Activated CD4-positive, CD25-positive, alpha-beta regulatory T cell (primary cell): Measurements from ENCODE around the gene ARVCF.
A peak's percentile ranks its signal among the peaks of the same experiment; 100 is the strongest.

Source experiments
- DNase-seq, 4 experiments: peaks; one replicate each; lab custom pipeline; 2025; lab: John Stamatoyannopoulos, UW

The ARVCF gene

DNA sequence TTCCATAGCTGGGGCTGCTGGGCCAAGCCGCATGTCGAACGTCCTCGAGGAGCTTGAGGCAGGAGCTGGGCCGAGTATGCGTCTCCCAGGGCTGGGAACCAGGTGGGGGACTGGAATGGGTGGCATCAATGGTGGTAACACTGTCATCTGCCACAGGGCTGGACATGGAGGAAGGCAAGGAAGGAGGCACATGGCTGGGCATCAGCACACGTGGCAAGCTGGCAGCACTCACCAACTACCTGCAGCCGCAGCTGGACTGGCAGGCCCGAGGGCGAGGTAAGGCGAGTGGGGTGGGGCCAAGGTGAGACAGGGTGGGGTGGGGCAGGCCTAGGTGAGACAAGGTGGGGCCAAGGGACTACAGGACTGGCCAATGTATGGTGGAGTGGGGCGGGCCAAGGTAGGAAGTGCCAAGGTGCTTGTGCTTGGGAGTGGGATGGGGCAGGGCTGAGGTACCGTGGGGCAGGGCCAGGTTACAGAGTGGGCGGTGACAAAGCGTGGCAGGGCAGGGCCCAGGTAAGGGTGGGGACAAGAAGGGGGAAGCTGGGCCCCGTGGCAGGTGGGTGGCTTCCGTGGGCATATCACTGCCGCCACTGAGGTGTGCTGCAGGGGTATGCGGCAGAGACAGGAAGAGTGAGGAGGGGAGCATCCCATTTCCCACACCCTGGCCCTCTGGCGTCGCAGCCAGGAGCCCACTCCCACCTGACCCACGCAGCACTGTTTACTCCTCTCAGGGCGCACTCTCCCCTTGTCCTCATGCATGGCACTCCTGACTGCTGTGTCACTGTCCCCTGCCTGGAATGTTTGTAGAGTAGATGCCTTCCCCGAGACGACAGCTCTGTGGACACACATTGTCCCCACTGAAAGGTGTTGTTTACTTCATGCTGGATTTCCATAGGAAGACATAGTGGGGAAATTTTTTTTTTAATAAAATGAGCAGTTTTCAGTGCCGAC lies 36.0 kb upstream of the ARVCF start:
- DNase-seq: no peak

GRCh38 chr22:20051927-20052308 lies 35.3 kb upstream of the ARVCF start:
- no peak for DNase-seq

DNA sequence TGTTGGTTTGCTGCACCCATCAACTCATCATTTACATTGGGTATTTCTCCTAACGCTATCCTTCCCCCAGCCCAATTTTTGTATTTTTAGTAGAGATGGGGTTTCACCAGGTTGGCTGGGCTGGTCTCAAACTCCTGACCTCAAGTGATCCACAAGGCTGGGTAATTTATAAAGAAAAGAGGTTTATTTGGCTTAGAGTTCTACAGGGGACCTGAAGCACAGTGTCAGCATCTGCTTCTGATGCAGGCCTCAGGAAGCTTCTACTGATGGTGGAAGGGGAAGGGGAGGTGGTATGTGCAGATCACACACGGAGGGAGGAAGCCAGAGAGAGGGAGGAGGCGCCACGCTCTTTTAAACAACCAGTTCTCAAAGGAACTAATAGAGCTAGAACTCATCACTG lies 30.1 kb upstream of the ARVCF start:
- DNase-seq: no peak

DNA sequence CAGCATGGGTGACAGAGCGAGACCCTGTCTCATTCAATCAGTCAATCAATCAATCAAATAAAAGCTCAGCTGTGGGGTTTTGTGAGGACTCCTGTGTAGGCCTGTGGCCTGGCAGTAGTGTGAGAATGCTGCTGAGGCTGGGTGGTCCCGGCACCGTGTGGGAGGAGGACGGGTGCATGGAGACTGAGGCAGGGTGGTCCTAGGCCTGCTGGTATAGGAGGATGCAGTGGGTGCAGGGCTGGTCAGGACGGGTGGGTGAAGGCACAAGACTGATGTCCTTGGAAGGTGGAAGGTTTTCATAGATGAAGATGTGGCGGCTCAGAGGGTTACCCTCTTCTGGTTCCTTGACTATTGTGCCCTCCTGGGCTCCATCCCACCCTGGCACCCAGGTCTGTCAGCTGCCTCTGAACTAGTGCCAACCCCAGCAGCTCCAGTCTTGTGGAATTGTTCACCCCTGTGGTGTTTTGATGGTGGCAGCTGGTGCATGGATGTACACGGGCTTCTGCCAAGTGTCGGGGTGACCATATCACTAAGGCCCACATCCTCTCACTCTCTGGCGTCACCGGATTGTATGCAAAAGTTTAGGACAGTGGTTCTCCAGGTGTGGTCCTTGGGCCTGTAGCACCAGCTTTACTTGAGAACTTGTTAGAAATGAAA lies 28.0 kb upstream of the ARVCF start:
- DNase-seq: no peak

GRCh38 chr22:20043997-20044342 lies 27.3 kb upstream of the ARVCF start:
- no peak for DNase-seq

DNA sequence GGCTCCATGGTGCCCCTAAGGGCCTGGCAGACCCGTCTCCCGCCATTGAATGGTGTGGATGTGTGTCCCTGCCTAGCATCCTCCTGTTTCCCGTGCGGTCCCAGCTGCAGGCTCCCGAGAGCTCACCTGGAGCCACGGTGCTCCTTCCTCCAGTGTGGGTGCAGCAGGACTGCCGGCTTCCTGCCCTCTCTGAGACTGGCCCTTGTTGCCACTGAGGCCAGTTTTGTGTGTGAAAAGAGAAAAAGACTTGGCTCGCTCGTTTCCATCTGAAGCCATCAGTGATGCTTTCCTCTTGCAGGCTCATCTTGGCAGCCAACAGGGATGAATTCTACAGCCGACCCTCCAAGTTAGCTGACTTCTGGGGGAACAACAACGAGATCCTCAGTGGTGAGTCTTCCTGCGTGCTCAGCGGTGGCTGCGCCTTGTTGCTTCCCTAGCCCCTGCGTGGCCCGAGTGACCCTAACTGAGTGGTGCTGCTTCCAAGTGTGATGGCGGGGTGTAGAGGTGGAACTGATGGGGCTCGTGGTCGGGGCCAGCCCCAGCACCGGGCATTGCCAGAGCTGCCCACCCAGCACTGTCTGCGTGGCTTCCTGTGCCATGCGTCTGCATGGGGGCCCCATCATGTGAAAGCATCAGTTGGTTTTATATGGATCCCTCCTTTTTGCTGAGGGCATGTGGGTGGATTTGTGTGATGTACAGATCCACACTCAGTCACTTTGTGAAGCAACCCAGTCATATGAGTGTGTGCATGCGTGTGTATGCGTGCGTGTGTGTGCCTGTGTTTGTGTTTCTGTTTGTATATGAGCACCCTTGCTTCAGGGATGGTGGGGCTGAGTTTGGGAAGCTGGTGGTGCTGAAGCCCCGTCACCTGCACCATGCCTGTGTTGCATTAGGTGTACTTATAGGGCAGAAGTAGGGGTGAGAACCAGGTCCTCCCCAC lies 26.7 kb upstream of the ARVCF start:
- DNase-seq: no peak

GRCh38 chr22:20040327-20041200 lies 23.9 kb upstream of the ARVCF start:
- DNase-seq: no peak

DNA sequence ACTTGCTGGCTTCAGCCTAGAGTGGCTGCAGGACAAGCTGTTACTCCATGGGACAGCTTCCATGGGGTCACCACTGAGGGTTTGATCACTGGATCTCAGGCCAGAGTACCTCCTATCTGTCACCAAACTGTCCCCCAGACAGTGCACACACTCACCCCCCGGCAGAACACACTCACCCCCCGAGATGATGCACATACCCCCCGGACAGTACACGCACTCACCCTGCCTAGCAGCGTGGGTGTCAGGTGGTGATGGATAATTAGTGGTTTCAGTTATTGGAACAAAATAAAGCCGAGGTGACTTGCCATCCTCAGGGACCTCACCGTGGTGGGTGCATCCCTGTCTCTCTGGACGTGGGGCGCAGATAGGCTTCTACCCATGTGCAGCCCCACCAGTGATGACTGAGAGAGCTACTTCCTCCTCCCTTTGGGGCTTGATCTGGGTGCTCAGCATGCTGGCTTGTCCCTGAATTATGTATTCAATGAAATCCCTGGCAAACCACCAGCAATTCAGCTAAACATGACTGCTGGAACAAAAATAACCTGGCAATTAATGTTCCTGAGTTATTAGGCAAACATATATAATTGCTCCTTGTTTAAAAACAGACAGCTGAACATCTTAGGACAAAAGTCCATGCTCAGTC lies 23.2 kb upstream of the ARVCF start:
- no peak for DNase-seq

- no peak for DNase-seq
Observed at GRCh38 chr22:20038574-20038973, 22.0 kb upstream of the ARVCF start.

DNA sequence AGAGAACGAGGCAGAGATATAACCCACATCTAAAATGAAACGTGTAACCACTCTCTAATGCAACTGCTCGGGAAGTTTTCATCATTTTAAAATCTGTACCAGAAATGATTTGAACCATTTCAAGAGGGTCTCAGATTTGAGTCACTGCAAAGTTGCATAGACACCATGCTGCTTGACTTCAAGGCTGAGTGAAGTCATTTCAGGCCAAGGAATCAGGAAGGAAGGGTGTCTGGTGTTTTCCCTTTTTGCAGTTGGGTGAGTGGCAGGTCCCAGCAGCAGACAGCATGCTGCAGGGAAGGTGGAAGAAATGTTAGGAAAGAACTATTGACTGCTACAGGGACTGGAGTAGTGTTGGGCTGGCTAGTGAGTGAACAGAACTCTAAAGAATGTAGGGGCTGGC lies 20.8 kb upstream of the ARVCF start:
- DNase-seq: no peak

GRCh38 chr22:20036535-20037392 lies 20.1 kb upstream of the ARVCF start:
- no peak for DNase-seq

DNA sequence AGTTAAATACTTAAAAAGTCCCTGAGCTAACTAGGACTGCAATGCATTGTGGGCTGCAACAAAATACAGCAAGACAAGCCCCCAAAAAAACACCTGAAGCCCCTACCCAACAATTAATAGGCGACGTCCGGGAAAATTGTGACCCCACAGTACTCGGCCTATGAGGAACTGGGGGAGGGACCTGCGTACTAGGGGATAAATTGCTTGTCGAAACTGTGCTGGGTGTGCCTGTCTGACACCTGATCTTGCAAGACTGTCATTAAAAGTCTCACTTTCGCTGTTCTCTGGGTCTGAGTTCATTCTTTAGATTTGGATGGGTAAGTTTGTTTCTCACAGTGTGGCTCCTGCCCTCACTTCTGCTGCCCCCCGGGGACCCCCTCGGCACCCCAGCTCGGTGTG lies 19.5 kb upstream of the ARVCF start:
- no peak for DNase-seq

DNA sequence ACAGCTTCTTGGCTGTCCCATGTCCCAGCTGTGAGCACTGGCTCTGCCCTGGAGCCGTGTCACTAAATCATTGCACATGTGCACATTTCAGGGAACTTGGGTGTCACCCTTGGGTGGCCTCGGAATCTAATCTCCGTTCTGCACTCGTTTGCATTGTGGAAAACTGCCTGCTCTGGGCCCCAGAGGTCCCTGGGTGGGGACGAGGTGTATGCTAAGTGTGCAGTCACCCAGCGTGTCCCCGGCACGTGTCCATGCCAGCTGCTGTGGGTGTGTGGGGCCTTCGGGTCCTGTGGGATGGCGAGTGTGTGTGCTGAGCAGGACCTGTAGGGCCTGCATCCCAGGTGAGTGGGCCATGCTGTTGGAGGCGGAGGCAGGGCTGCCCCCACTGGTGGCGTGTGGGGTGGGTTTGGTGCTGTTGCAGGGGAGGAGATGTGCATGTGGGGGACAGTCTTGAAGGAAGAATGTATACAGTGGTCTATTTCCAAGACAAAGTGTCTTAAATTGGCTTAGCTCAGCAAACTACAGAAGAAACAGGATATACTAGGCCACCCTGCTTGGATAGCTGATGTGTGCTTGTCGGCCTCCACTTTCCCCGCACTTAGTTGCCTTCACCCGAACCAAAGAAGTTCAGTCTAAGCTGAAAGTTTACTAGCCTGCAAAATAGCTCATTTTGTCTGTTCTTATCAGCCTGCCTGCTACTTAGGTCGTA lies 18.9 kb upstream of the ARVCF start:
- no peak for DNase-seq

DNA sequence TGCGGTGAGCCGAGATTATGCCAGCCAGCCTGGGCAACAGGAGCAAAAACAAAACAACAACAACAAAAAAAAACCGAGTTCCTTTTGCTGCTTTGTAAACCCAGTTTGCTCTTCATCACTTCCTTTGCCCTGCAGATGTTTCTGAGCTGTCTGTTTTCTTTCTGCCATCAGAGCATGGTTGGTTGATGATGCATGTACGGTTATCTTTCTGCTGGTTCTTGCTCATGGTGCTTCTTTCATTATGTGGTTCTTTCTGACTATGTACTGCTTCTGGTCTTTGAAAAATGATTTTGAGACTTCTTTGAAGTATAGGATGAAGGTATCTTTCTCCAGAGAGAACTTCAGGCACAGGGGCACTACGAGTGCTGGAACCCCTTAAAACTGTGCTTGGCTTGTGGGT lies 17.5 kb upstream of the ARVCF start:
- DNase-seq: no peak

- no peak for DNase-seq
Observed at GRCh38 chr22:20033045-20033706, 16.6 kb upstream of the ARVCF start.

GRCh38 chr22:20032407-20032991 lies 15.9 kb upstream of the ARVCF start:
- DNase-seq: no peak

GRCh38 chr22:20031732-20032406 lies 15.2 kb upstream of the ARVCF start:
- peak in 1 of 4 experiments; percentile 23 for DNase-seq
